Keratinocyte (primary cell): ENCODE data around the gene UBE2R2. TPM values are rescaled to one million over a fixed set of nuclear protein-coding genes. Genes with fewer than 3 reads are reported as not detected.

ENCODE experiments used
- DNase-seq: peaks from one replicate; pipeline ENCODE4 v3.0.0-alpha.2; 2011; ENCODE audit warnings: low read depth, missing footprints, low spot score
- FAIRE-seq: peaks from 2 replicates; lab custom pipeline; 2011; peaks lifted over from hg19 to GRCh38; lab: Jason Lieb, UNC
- H2AFZ ChIP-seq: 2 replicates; pipeline ENCODE4 v1.6.0; 2012; ENCODE audit warnings: low read length, control low read depth, inconsistent platforms; ENCODE audit not compliant: control insufficient read depth
- H3K27ac ChIP-seq: 2 replicates; pipeline ENCODE4 v1.5.1; 2011; ENCODE audit warnings: low read length; ENCODE audit not compliant: control insufficient read depth, insufficient read depth
- H3K27me3 ChIP-seq: 3 replicates; pipeline ENCODE4 v1.6.0; 2011; ENCODE audit warnings: low read length; ENCODE audit not compliant: control insufficient read depth, insufficient read depth; ENCODE audit errors: extremely low read depth
- H3K36me3 ChIP-seq, 2 experiments: 2 replicates in 1 of 2; 3 replicates in 1 of 2; pipeline ENCODE4 v1.5.1; 2011; ENCODE audit warnings: low read length in 2 of 2, mild to moderate bottlenecking in 1 of 2; ENCODE audit not compliant: control insufficient read depth in 2 of 2, insufficient read depth in 2 of 2; ENCODE audit errors: extremely low read depth in 1 of 2
- H3K4me1 ChIP-seq: 3 replicates; pipeline ENCODE4 v1.5.1; 2011; ENCODE audit warnings: low read length; ENCODE audit not compliant: control insufficient read depth, insufficient read depth; ENCODE audit errors: extremely low read depth
- H3K4me2 ChIP-seq: 3 replicates; pipeline ENCODE4 v1.6.0; 2011; ENCODE audit warnings: low read depth, low read length; ENCODE audit not compliant: control insufficient read depth, insufficient read depth; ENCODE audit errors: extremely low read depth
- H3K4me3 ChIP-seq, 3 experiments: fragments of 200-600 bp in 1 of 3; sonication (generic) in 1 of 3; 2 replicates in 2 of 3; 3 replicates in 1 of 3; pipeline ENCODE4 v1.5.1; 2011 to 2016; ENCODE audit warnings: low read length in 3 of 3, mild to moderate bottlenecking in 3 of 3, control low read depth in 2 of 3, inconsistent platforms in 1 of 3, low read depth in 1 of 3, mixed read lengths in 1 of 3, mixed run types in 1 of 3, moderate library complexity in 1 of 3; ENCODE audit not compliant: control insufficient read depth in 2 of 3, insufficient read depth in 2 of 3; ENCODE audit errors: extremely low read depth in 1 of 3
- H3K79me2 ChIP-seq: 2 replicates; pipeline ENCODE4 v1.6.0; 2012; ENCODE audit warnings: low read length; ENCODE audit not compliant: control insufficient read depth, insufficient read depth
- H3K9ac ChIP-seq: 3 replicates; pipeline ENCODE4 v1.6.0; 2011; ENCODE audit warnings: low read length; ENCODE audit not compliant: control insufficient read depth, insufficient read depth; ENCODE audit errors: extremely low read depth
- H3K9me1 ChIP-seq: 3 replicates; pipeline ENCODE4 v1.6.0; 2011; ENCODE audit warnings: low read length; ENCODE audit not compliant: control insufficient read depth, insufficient read depth; ENCODE audit errors: extremely low read depth
- H3K9me3 ChIP-seq: 2 replicates; pipeline ENCODE4 v1.5.1; 2012; ENCODE audit warnings: low read depth, low read length; ENCODE audit not compliant: control insufficient read depth
- H4K20me1 ChIP-seq: 3 replicates; pipeline ENCODE4 v1.6.0; 2011; ENCODE audit warnings: low read length; ENCODE audit not compliant: control insufficient read depth, insufficient read depth; ENCODE audit errors: extremely low read depth
- CTCF ChIP-seq, 3 experiments: IDR thresholded peaks in 1 of 3; conservative IDR thresholded peaks in 1 of 3; optimal IDR thresholded peaks in 1 of 3; 2 replicates in 2 of 3; 3 replicates in 1 of 3; pipeline versions ENCODE3 to v1.5.1; 2011; ENCODE audit warnings: low read length in 3 of 3, mild to moderate bottlenecking in 3 of 3, moderate library complexity in 2 of 3, control low read depth in 1 of 3, inconsistent platforms in 1 of 3; ENCODE audit not compliant: insufficient read depth in 2 of 3; ENCODE audit errors: extremely low read depth in 1 of 3
- EZH2 ChIP-seq: IDR thresholded peaks from one replicate; pipeline ENCODE4 v1.6.1; 2012; ENCODE audit warnings: inconsistent platforms, mild to moderate bottlenecking, low read length, moderate library complexity
- dilution Hi-C: fragments of 300-500 bp; cut with MboI; formaldehyde crosslinking; loops from one replicate; pipeline ENCODE4 v1.7.0; 2020; ENCODE audit warnings: low sequenced_read_pairs; ENCODE audit not compliant: extremely low pct_ligation_motif_present
- polyA plus RNA-seq, 5 experiments: library from polyadenylated mRNA; depleted of rRNA in 3 of 5; stranded (reverse) in 3 of 5; stranded (forward) in 1 of 5; unstranded in 1 of 5; fragments of >200 nt; gene quantifications; 1 replicate in 1 of 5; 2 replicates in 3 of 5; 3 replicates in 1 of 5; pipeline versions ENCODE4 v1.2.1 to v1.2.3, GENCODE V29; 2011 to 2012; ENCODE audit warnings: missing spikeins in 2 of 5, low read depth in 1 of 5, low replicate concordance in 1 of 5

UBE2R2 gene
- polyA plus RNA-seq, 1 donor (not counting 4 experiments of a cell fraction or from before 2014, with no cell fraction given), result 20.5 TPM

- DNase-seq, result no peak
- TF ChIP-seq EZH2 (no peak), CTCF (optimal IDR thresholded peaks at IDR 0.05 in 1 of 3, IDR thresholded peaks at IDR 0.05 in 1 of 3, conservative IDR thresholded peaks at IDR 0.05 in 1 of 3; ENCODE audit: extremely low read depth in 1 of 3, insufficient read depth in 2 of 3, low read length in 3 of 3) (no peak)
- dilution Hi-C loops, result no loop called here
- no peak overlapping the region for H3K27ac ChIP-seq
- H3K27me3 ChIP-seq, result no peaks in the 10 kb centered on the region
- H3K9ac ChIP-seq, result no peak overlapping the region
- H4K20me1 ChIP-seq, result peaks cover 9% of the 10 kb centered on the region
- no peaks in the 10 kb centered on the region for H3K9me3 ChIP-seq
- H3K79me2 ChIP-seq, result peaks cover 94% of the 10 kb centered on the region
- H3K4me2 ChIP-seq, result no peak overlapping the region
- no peak for FAIRE-seq
- no peaks in the 10 kb centered on the region for H3K36me3 ChIP-seq
- H3K4me1 ChIP-seq, result no peaks in the 10 kb centered on the region
- no peak overlapping the region for H2AFZ ChIP-seq
- no peaks in the 10 kb centered on the region for H3K9me1 ChIP-seq
- H3K4me3 ChIP-seq, result no peak overlapping the region
Measured at GRCh38 chr9:33850677-33851076, 33.7 kb downstream of the UBE2R2 start.

- no peak overlapping the region for H3K9ac ChIP-seq
- no peaks in the 10 kb centered on the region for H3K4me1 ChIP-seq
- DNase-seq (no peak), FAIRE-seq (no peak)
- H3K27ac ChIP-seq, result no peak overlapping the region
- H3K9me3 ChIP-seq, result no peaks in the 10 kb centered on the region
- no peaks in the 10 kb centered on the region for H3K36me3 ChIP-seq
- H3K27me3 ChIP-seq, result no peaks in the 10 kb centered on the region
- TF ChIP-seq CTCF (optimal IDR thresholded peaks at IDR 0.05 in 1 of 3, IDR thresholded peaks at IDR 0.05 in 1 of 3, conservative IDR thresholded peaks at IDR 0.05 in 1 of 3; ENCODE audit: extremely low read depth in 1 of 3, insufficient read depth in 2 of 3, low read length in 3 of 3) (no peak), EZH2 (no peak)
- dilution Hi-C loops, result no loop called here
- H3K9me1 ChIP-seq, result peaks cover 2% of the 10 kb centered on the region
- no peak overlapping the region for H3K4me3 ChIP-seq
- H4K20me1 ChIP-seq, result peaks cover 9% of the 10 kb centered on the region
- H2AFZ ChIP-seq, result no peak overlapping the region
- H3K79me2 ChIP-seq, result peaks cover 94% of the 10 kb centered on the region
- H3K4me2 ChIP-seq, result no peak overlapping the region
Measured at GRCh38 chr9:33851301-33851700, 34.3 kb downstream of the UBE2R2 start.
